ENCODE data around the gene BRSK2. TPM values are rescaled to one million over a fixed set of nuclear protein-coding genes. Genes with fewer than 3 reads are reported as not detected.

The BRSK2 gene
- total RNA-seq, 2 donors from 2014 or later = 67.5 to 113 TPM

- Histone ChIP-seq H3K4me3 (no peak overlapping the region), H3K27ac (no peak overlapping the region), H3K9me3 (no peaks in the 10 kb centered on the region), H3K4me1 (peaks cover 34% of the 10 kb centered on the region), H3K36me3 (replicated peaks in 1 of 2; ENCODE audit: insufficient read depth in 1 of 2, low read depth in 2 of 2) (peaks cover 0 to 4% of the 10 kb centered on the region in 2 donors), H3K27me3 (no peaks in the 10 kb centered on the region)
- WGBS, 2 donors = 47 to 54% methylated on average over 5 to 6 of the region's 6 CpGs
- ATAC-seq (no peak), DNase-seq (peak in 2 of 4 donors; percentile 3 to 6)
- no peak for TF ChIP-seq CTCF (IDR thresholded peaks at IDR 0.05)
- TF ChIP-seq POLR2A (IDR thresholded peaks at IDR 0.05) = no peak
- intact Hi-C loops (cut with DNase I) = no loop called here
Measured at GRCh38 chr11:1483445-1483961, 93.8 kb downstream of the BRSK2 start.

- peaks cover 0 to 4% of the 10 kb centered on the region in 2 donors for H3K36me3 ChIP-seq (replicated peaks in 1 of 2; ENCODE audit: insufficient read depth in 1 of 2, low read depth in 2 of 2)
- intact Hi-C loops (cut with DNase I) = no loop called here
- peak in 2 of 4 donors; percentile 4 to 7 for DNase-seq
- H3K4me3 ChIP-seq = no peak overlapping the region
- H3K9me3 ChIP-seq = no peaks in the 10 kb centered on the region
- H3K4me1 ChIP-seq = peaks cover 39% of the 10 kb centered on the region
- ATAC-seq = no peak
- no peak overlapping the region for H3K27ac ChIP-seq
- TF ChIP-seq POLR2A (IDR thresholded peaks at IDR 0.05) (no peak), CTCF (IDR thresholded peaks at IDR 0.05) (no peak)
- no peaks in the 10 kb centered on the region for H3K27me3 ChIP-seq
- WGBS, 2 donors = 87 to 92% methylated on average over 11 to 16 of the region's 17 CpGs
Measured at GRCh38 chr11:1484061-1484671, 94.4 kb downstream of the BRSK2 start.

- no peak for ATAC-seq
- H3K27ac ChIP-seq = peak overlapping the region in 2 of 4 donors; percentile 67 to 72
- intact Hi-C loops (cut with DNase I) = no loop called here
- peak in 2 of 4 donors; percentile 10 to 14 for DNase-seq
- TF ChIP-seq CTCF (IDR thresholded peaks at IDR 0.05) = no peak
- no peak for TF ChIP-seq POLR2A (IDR thresholded peaks at IDR 0.05)
- H3K4me1 ChIP-seq = peaks cover 39% of the 10 kb centered on the region
- H3K27me3 ChIP-seq = no peaks in the 10 kb centered on the region
- H3K4me3 ChIP-seq = no peak overlapping the region
- no peaks in the 10 kb centered on the region for H3K9me3 ChIP-seq
- WGBS, 2 donors = 81 to 86% methylated on average over 15 to 20 of the region's 20 CpGs
- no peaks in the 10 kb centered on the region for H3K36me3 ChIP-seq (replicated peaks in 1 of 2; ENCODE audit: insufficient read depth in 1 of 2, low read depth in 2 of 2)
Measured at GRCh38 chr11:1484695-1485503, 95.2 kb downstream of the BRSK2 start.

- ATAC-seq = no peak
- WGBS, 2 donors = 79 to 87% methylated on average over 10 to 17 of the region's 17 CpGs
- Histone ChIP-seq H3K4me3 (no peak overlapping the region), H3K9me3 (no peaks in the 10 kb centered on the region), H3K27ac (peak overlapping the region in 3 of 4 donors; percentile 46 to 72 (median 67)), H3K36me3 (replicated peaks in 1 of 2; ENCODE audit: insufficient read depth in 1 of 2, low read depth in 2 of 2) (no peaks in the 10 kb centered on the region), H3K4me1 (peaks cover 39% of the 10 kb centered on the region), H3K27me3 (no peaks in the 10 kb centered on the region)
- TF ChIP-seq POLR2A (IDR thresholded peaks at IDR 0.05) = no peak
- TF ChIP-seq CTCF (IDR thresholded peaks at IDR 0.05) = no peak
- intact Hi-C loops (cut with DNase I) = no loop called here
- peak in 2 of 4 donors; percentile 3 to 8 for DNase-seq
Measured at GRCh38 chr11:1485504-1485885, 95.8 kb downstream of the BRSK2 start.
